Thymus (tissue), 11 donors: Measurements from ENCODE around the gene ZNF284. TPM values are rescaled to one million over a fixed set of nuclear protein-coding genes. Genes with fewer than 3 reads are reported as not detected.

Experiments
- DNase-seq, 9 donors: peaks; one replicate each; pipeline ENCODE4 v3.0.0-alpha.2; 2013; ENCODE audit warnings: low spot score in 9 of 9, low read depth in 6 of 9, missing footprints in 1 of 9
- H3K27ac ChIP-seq, 2 donors: one replicate each; pipeline ENCODE4 v1.5.1; 2013; ENCODE audit warnings: control low read depth in 1 of 2, low read depth in 1 of 2, low read length in 1 of 2, mild to moderate bottlenecking in 1 of 2, moderate library complexity in 1 of 2
- H3K27me3 ChIP-seq, 2 donors: one replicate each; pipeline ENCODE4 v1.5.1; 2013; ENCODE audit warnings: low read length in 1 of 2; ENCODE audit not compliant: control insufficient read depth in 2 of 2, insufficient read depth in 1 of 2
- H3K36me3 ChIP-seq, 2 donors: one replicate each; pipeline ENCODE4 v1.5.1; 2013; ENCODE audit warnings: low read length in 1 of 2, mild to moderate bottlenecking in 1 of 2, moderate library complexity in 1 of 2; ENCODE audit not compliant: control insufficient read depth in 2 of 2, insufficient read depth in 2 of 2
- H3K4me1 ChIP-seq, 2 donors: one replicate each; pipeline ENCODE4 v1.5.1; 2013; ENCODE audit warnings: low read length in 2 of 2; ENCODE audit not compliant: control insufficient read depth in 2 of 2, insufficient read depth in 2 of 2
- H3K4me3 ChIP-seq, 2 donors: one replicate each; pipeline ENCODE4 v1.5.1; 2013; ENCODE audit warnings: low read length in 2 of 2, control low read depth in 1 of 2, mild to moderate bottlenecking in 1 of 2
- H3K9me3 ChIP-seq, 2 donors: one replicate each; pipeline ENCODE4 v1.5.1; 2013; ENCODE audit warnings: low read length in 1 of 2, mild to moderate bottlenecking in 1 of 2; ENCODE audit not compliant: control insufficient read depth in 2 of 2, insufficient read depth in 1 of 2
- WGBS: extraction: QIAGEN DNeasy Blood & Tissue Kit; methylation state at CpG from one replicate; pipeline ENCODE4 v1.1.7; 2013; 5-methylcytosine and 5-hydroxymethylcytosine counted together
- polyA plus RNA-seq: library from polyadenylated mRNA; stranded (reverse); fragments of 200-250 nt; gene quantifications from one replicate; pipeline ENCODE4 v1.2.3, GENCODE V29; 2013
- total RNA-seq: library from RNA; stranded (reverse); fragments of 120-200 nt; gene quantifications from one replicate; pipeline ENCODE4 v1.2.4, GENCODE V29; 2013
- donor health status: healthy.

ZNF284 gene
- total and polyA plus RNA-seq, 2 donors = 1.9 to 2.4 TPM

DNA sequence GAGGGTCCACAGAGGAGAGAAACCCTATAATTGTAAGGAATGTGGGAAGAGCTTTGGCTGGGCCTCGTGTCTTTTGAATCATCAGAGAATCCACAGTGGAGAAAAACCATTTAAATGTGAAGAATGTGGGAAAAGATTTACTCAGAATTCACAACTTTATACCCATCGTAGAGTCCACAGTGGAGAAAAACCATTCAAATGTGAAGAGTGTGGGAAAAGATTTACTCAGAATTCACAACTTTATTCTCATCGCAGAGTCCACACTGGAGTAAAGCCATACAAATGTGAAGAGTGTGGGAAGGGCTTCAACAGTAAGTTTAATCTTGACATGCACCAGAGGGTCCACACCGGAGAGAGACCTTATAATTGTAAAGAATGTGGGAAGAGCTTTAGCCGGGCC, 60.0 kb downstream of the ZNF284 start:
- Histone ChIP-seq H3K27me3 (no peaks in the 10 kb centered on the region), H3K27ac (no peak overlapping the region), H3K9me3 (peaks cover 2 to 9% of the 10 kb centered on the region in 2 donors), H3K4me1 (no peaks in the 10 kb centered on the region), H3K4me3 (no peak overlapping the region), H3K36me3 (peaks cover 22 to 25% of the 10 kb centered on the region in 2 donors)
- no peak for DNase-seq
- WGBS = 99% methylated on average over 5 of the region's 5 CpGs

Other genes starting within 250 kb of the ZNF284 start
- gene ZNF283, start 244.8 kb upstream of the ZNF284 start, total RNA-seq = 5.9 TPM
- gene ZNF283, start 244.8 kb upstream of the ZNF284 start, polyA plus RNA-seq = 4.6 TPM
- gene ZNF404, start 188.2 kb upstream of the ZNF284 start, total RNA-seq = 2.1 TPM
- gene ZNF404, start 188.2 kb upstream of the ZNF284 start, polyA plus RNA-seq = 26.6 TPM
- 18.2 TPM for gene ZNF45, start 136.9 kb upstream of the ZNF284 start, total RNA-seq
- 8.6 TPM for gene ZNF45, start 136.9 kb upstream of the ZNF284 start, polyA plus RNA-seq
- 2.4 TPM for gene ZNF221, start 120.9 kb upstream of the ZNF284 start, total RNA-seq
- gene ZNF221, start 120.9 kb upstream of the ZNF284 start, polyA plus RNA-seq = 1.1 TPM
- gene ZNF155, start 88.0 kb upstream of the ZNF284 start, total RNA-seq = 9.8 TPM
- gene ZNF155, start 88.0 kb upstream of the ZNF284 start, polyA plus RNA-seq = 8.6 TPM
- gene ZNF230, start 69.2 kb upstream of the ZNF284 start, total RNA-seq = 4.9 TPM
- gene ZNF230, start 69.2 kb upstream of the ZNF284 start, polyA plus RNA-seq = 5.5 TPM
- gene ZNF222, start 46.8 kb upstream of the ZNF284 start, total RNA-seq = 9.6 TPM
- gene ZNF222, start 46.8 kb upstream of the ZNF284 start, polyA plus RNA-seq = 7.5 TPM
- 5.5 TPM for gene ZNF223, start 20.1 kb upstream of the ZNF284 start, total RNA-seq
- gene ZNF223, start 20.1 kb upstream of the ZNF284 start, polyA plus RNA-seq = 5.0 TPM
- gene ZNF224, start 22.2 kb downstream of the ZNF284 start, total RNA-seq = 18.2 TPM
- 47.0 TPM for gene ZNF224, start 22.2 kb downstream of the ZNF284 start, polyA plus RNA-seq
- 5.9 TPM for gene ZNF225, start 41.2 kb downstream of the ZNF284 start, total RNA-seq
- gene ZNF225, start 41.2 kb downstream of the ZNF284 start, polyA plus RNA-seq = 3.2 TPM
- gene ZNF234, start 69.4 kb downstream of the ZNF284 start, total RNA-seq = 7.2 TPM
- 4.5 TPM for gene ZNF234, start 69.4 kb downstream of the ZNF284 start, polyA plus RNA-seq
- 23.9 TPM for gene ZNF226, start 92.9 kb downstream of the ZNF284 start, total RNA-seq
- gene ZNF226, start 92.9 kb downstream of the ZNF284 start, polyA plus RNA-seq = 32.9 TPM
- 23.8 TPM for gene ZNF227, start 140.4 kb downstream of the ZNF284 start, total RNA-seq
- 10.7 TPM for gene ZNF227, start 140.4 kb downstream of the ZNF284 start, polyA plus RNA-seq
- 2.1 TPM for gene ZNF233, start 187.7 kb downstream of the ZNF284 start, total RNA-seq
- 1.7 TPM for gene ZNF233, start 187.7 kb downstream of the ZNF284 start, polyA plus RNA-seq
- 7.1 TPM for gene ZNF235, start 232.9 kb downstream of the ZNF284 start, total RNA-seq
- 7.7 TPM for gene ZNF235, start 232.9 kb downstream of the ZNF284 start, polyA plus RNA-seq